IPS-NIHi7 (cell line): ENCODE data around the gene EVA1C.
"Not testable (repeated sequence)": the region's sequence is repeated elsewhere in the genome, so short reads cannot be mapped to it uniquely, and the experiment has no call there.

Source experiments
- DNase-seq: peaks from one replicate; pipeline ENCODE4 v3.0.0; 2012; ENCODE audit warnings: mixed read lengths; ENCODE audit errors: extremely low spot score

EVA1C gene, protein sequence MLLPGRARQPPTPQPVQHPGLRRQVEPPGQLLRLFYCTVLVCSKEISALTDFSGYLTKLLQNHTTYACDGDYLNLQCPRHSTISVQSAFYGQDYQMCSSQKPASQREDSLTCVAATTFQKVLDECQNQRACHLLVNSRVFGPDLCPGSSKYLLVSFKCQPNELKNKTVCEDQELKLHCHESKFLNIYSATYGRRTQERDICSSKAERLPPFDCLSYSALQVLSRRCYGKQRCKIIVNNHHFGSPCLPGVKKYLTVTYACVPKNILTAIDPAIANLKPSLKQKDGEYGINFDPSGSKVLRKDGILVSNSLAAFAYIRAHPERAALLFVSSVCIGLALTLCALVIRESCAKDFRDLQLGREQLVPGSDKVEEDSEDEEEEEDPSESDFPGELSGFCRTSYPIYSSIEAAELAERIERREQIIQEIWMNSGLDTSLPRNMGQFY

GRCh38 chr21:32412162-32413014 lies at the start of gene EVA1C:
Gene EVA1C, plus strand, starts transcription at chr21:32412706. Its CDS starts 148 bp downstream, at chr21:32412854.
- DNase-seq = peak; percentile 58

- no peak for DNase-seq
Measured at GRCh38 chr21:32364387-32364786, 48.1 kb upstream of the EVA1C start.

DNA sequence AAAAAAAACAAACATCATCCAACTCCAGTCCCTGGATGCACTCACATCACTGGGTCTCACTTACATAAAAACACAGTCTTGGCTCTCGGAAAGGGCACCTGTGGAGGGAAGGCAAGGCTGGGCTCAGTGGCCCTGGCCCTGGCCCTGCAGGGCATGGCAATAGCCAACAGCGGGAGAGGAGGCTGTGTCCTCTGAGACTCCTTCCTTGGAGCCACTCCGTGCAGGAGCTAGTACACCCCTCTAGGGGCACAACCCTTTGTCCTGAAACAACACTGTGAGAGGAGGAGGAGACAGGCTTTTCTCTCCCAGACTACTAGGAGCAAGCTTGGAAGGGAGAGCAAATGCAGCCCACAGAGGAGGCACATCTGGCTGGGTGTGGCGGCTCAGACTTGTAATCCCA lies 47.7 kb upstream of the EVA1C start:
- DNase-seq = no peak

DNA sequence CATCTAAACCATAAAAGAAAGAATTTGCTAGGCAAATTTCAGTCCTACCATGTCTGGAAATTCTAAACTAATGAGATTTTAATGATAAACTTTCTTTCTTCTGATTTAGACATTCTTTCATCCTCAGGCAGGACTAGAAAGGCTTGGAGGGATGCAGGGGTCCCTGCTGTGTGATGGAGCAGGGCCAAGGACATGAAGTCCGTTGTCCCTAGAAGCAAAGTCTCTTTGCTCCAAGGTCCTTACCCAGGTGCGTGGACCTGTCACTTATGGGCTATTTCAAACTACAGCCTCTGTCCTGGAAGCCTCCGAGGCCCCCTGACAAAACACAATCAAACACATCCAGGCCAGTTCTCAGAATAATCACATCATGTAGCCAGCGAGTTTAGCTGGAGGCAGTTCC lies 46.3 kb upstream of the EVA1C start:
- no peak for DNase-seq

- no peak for DNase-seq
Measured at GRCh38 chr21:32367158-32367557, 45.3 kb upstream of the EVA1C start.

- no peak for DNase-seq
Measured at GRCh38 chr21:32368386-32368785, 44.1 kb upstream of the EVA1C start.

GRCh38 chr21:32368961-32369360 lies 43.5 kb upstream of the EVA1C start:
- DNase-seq = not testable (repeated sequence)

DNA sequence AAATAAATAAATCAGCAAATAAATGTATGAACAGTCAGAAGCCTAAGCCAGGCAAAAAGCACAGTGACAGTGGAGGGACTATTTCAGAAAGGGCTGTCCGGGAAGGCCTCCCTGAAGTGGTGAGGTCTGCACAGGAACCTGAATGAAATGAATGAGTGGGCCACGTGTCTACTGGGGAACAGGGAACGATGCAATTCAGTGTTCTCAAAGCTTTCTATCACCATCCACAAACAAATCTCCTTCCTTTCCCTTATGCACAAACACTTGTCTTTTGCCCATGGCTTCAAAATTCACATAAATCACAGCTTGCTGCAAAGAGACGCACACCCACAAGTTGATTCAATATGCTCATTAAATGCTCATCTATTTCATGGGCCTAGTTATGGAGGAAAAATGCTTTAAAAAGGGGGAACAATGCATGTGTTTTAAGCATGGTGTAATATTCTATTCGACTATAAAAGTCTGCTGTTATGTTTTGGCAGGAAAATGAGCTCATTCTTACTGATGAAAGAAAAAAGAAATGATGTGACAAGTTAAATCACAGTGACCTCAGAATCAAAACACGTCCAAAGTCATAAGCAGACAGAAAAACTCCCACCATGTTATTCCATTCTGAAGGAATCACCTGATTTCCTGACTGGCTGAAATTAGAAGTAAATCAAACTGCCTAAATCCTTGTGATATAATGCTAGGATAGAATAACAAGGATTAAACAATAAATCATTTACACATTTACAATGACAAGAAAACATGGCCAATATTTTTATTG lies 41.3 kb upstream of the EVA1C start:
- DNase-seq = no peak

DNA sequence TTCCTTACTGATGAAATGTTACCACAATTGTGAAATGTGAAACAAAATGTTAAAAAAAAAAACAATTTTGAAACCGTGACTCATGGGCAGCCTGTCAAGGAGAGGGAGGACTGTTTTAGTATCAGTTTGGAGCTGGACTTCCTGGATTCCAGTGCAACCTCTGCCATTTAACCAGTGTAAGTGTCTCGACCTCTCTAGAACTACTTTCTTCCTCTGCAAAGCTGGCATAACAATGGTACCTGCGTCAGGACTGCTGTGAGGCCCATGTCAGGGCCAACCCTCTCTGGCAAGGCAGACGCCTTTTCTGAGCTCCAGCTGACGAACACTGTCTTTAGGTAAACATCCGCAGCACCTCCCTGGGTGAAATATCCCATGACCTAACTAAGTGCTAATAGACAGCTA lies 40.6 kb upstream of the EVA1C start:
- no peak for DNase-seq

DNA sequence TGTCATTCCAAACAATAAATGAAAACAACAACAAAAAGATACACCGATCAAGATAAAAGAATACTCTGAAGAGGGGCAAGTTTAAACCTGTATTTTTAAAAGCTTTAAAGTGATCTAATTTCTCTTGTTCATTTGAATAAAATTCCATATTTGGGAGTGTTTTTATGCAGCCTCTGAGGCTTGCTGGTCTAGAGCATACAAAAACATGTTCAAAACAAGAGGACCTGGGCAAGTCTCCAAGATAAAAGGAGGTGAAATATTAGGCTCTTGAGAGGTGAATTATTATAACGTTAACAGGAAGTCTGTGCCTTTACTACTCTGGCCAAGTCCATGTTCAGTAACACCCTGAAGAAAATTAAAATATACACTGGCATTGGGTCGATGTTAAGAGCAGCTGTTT lies 39.8 kb upstream of the EVA1C start:
- no peak for DNase-seq

- no peak for DNase-seq
Measured at GRCh38 chr21:32377506-32377905, 35.0 kb upstream of the EVA1C start.

DNA sequence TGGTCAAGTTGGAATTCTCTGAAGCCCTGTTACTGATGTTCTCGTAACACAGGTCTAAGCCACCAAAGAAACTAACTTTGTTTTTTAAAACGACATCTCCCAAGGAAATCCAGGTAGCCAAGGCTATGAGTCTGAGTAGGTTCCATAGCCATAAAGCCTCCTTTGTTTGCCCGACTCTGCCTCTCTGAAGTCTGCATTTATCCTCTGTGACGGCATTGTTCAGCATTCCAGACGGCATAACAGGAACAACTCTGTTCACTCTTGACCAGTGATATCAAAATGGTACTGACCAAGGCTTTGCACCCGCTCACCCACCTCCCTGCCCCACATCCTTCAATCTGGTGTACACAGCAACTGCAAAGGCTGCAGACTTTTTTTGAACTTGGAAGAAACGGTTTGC lies 34.5 kb upstream of the EVA1C start:
- no peak for DNase-seq

DNA sequence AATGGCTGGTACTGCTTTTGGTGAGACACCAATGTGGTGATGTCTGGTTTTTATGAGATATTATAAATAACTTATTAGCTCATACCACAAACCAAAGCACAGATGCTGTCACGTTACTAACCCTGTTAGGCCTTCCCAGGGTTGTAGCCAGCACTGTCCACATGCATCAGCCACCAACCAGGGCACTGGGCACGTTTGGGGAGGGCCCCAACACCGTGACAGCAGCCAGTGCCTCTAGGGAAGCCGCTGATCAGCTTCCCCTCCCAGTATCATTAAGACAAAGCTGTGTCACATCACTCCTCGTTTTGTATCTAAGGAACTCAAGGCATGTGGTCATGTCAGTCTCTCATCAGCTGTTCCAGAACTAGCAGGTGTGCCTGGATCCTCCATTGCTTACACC lies 33.5 kb upstream of the EVA1C start:
- no peak for DNase-seq

- no peak for DNase-seq
Measured at GRCh38 chr21:32380940-32381339, 31.6 kb upstream of the EVA1C start.

DNA sequence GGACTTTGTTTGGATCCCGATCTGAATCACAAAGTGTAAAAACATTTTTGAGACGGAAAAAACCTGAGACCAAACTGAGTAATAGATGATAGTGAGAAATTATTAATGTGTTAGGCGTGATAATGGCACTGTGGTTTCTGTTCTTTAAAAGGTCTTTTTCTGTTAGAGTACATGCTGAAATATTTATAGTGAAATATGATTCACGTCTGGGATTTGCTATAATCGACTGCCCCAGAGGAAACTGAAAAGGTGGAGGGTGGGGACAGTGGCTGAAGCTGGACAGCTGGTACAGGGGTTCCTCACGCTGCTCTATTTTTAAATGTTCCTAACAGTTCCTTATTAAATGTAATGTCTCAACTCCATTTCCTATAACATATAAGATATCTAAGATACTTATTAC lies 30.9 kb upstream of the EVA1C start:
- DNase-seq = no peak

DNA sequence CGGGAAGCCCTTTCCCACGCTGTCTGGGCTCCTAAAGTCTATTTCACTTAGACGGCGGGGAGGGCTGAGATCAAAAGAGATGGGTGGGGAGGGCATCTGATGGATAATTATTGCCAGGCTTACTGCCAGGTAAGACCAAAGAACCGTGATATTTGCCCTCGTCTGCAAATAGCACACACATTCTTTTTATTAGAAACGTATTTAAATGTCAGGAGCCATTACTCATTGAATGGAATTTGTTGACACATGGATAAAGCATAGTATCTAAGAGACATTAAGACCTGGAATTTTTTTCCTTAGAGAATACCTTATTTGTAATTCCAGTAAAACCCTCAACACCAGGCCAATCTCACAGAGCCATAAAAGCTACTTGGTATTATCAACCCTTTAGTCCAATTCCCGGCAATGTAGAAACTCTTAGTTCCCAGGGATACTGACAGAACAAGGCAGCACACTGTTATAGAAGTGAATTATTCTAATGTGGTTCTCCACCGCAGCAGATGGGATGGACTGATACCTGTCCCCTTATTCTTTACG lies 30.3 kb upstream of the EVA1C start:
- DNase-seq = no peak

DNA sequence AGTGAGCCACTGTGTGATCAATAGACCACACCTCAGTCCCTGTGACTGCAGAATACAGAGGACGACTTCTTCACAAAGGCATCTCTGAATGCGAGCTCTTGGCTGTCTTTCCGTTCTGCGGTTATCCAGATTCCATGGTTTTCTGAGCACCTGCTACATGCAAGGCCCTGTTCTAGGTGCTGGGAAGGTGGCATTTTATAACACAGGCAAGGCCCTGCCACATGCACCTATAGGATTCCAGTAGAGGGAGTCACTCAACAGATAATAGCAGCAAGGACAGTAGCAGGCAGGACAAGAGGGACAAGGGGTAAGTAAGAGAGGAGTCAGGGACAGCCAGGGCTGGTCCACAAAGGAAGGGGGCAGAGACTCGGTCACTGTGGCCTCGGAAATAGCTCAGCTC lies 28.7 kb upstream of the EVA1C start:
- no peak for DNase-seq

DNA sequence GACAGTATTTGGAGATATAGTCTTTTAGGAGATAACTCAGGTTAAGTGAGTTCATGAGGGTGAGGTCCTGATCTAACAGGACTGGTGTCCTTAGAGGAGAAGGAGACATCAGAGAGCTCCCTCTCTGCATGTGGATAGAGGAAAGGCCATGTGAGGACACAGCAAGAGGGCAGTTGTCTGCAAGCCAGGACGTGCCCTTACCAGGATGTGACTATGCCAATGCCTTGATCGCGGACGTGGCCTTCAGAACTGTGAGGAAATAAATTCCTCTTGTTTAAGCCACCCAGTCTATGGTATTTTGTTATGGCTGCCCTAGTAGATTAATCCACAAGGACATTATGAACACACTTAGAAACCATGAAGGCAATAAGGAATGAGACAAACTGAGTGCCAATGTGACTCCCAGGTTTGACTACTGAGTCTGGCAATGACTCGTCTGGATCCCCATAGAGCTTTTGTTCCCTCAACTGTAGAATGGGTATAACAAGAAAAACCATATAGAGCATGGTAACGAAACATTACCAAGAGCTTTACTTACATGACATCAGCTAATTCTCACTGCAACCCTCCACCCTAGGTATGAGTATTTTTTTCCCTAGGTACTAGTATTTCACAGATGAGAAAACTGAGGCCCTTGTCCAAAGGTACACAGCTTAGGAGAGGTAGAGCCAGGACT lies 26.2 kb upstream of the EVA1C start:
- DNase-seq = no peak

- DNase-seq = no peak
Measured at GRCh38 chr21:32387151-32387550, 25.4 kb upstream of the EVA1C start.

- no peak for DNase-seq
Measured at GRCh38 chr21:32388306-32388705, 24.2 kb upstream of the EVA1C start.

DNA sequence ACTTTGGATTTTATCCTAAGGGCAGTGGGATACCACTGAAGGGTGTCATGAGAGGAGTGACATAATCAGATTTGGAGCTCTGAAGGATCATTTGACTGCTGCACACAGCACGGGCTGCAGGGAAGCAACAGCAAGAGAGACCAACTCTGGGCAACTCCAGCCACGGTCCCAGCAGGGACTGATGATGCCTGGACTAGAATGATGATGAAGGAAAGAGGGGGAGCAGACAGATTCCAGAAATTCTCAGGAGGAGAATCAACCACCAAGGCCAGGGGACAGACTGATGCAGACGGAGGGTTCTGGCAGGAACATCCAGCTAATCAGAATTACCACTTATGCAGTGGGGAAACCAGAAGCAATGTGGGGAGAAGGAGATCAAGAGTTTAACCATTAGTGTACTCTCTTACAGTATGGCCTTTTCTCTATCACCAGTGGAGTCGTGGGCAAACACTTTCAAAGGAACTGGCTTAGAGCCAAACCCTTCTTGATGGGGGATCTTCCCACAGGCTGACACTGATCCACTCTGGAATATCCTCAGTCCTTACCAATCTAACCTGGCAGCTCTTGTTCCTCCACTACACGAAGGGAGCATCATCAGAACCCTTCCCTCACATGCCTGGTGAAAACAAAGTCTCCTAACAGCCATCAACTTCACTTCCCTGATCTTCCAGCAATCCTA lies 23.0 kb upstream of the EVA1C start:
- no peak for DNase-seq
